Measurements from ENCODE around the gene ZSWIM5.
A peak's percentile ranks its signal among the peaks of the same experiment; 100 is the strongest.
"Not testable (repeated sequence)": the region's sequence is repeated elsewhere in the genome, so short reads cannot be mapped to it uniquely, and the experiment has no call there.

Gene ZSWIM5

GRCh38 chr1:45205910-45206721 is at the start of gene ZSWIM5:
ZSWIM5 (minus strand) TSS chr1:45206605; CDS start chr1:45206350, 255 bp downstream.
- peak; percentile 55 for DNase-seq

- no peak for DNase-seq
These were observed 48.1 kb upstream of the ZSWIM5 start for GRCh38 chr1:45254490-45254889.

- DNase-seq, result no peak
These were observed 44.1 kb upstream of the ZSWIM5 start for GRCh38 chr1:45250544-45250943.

- not testable (repeated sequence) for DNase-seq
These were observed 41.6 kb upstream of the ZSWIM5 start for GRCh38 chr1:45248004-45248403.

- DNase-seq, result no peak
These were observed 40.4 kb upstream of the ZSWIM5 start for GRCh38 chr1:45246760-45247159.

- not testable (repeated sequence) for DNase-seq
These were observed 40.0 kb upstream of the ZSWIM5 start for GRCh38 chr1:45246359-45246758.

GRCh38 chr1:45244660-45245059 is 38.3 kb upstream of the ZSWIM5 start:
- DNase-seq, result no peak

- DNase-seq, result no peak
These were observed 37.3 kb upstream of the ZSWIM5 start for GRCh38 chr1:45243476-45244343.

- DNase-seq, result no peak
These were observed 32.4 kb upstream of the ZSWIM5 start for GRCh38 chr1:45238846-45239245.

GRCh38 chr1:45236136-45236535 is 29.7 kb upstream of the ZSWIM5 start:
- no peak for DNase-seq

- no peak for DNase-seq
These were observed 24.1 kb upstream of the ZSWIM5 start for GRCh38 chr1:45230537-45230936.

- DNase-seq, result no peak
These were observed 19.2 kb upstream of the ZSWIM5 start for GRCh38 chr1:45225598-45225997.

- not testable (repeated sequence) for DNase-seq
These were observed 17.3 kb upstream of the ZSWIM5 start for GRCh38 chr1:45223710-45224109.

- DNase-seq, result no peak
These were observed 15.3 kb upstream of the ZSWIM5 start for GRCh38 chr1:45221716-45222115.

- DNase-seq, result no peak
These were observed 10.5 kb upstream of the ZSWIM5 start for GRCh38 chr1:45216861-45217260.

GRCh38 chr1:45216200-45216541 is 9.8 kb upstream of the ZSWIM5 start:
- no peak for DNase-seq

GRCh38 chr1:45215485-45216199 is 9.2 kb upstream of the ZSWIM5 start:
- DNase-seq, result no peak

GRCh38 chr1:45213892-45214291 is 7.5 kb upstream of the ZSWIM5 start:
- DNase-seq, result no peak

GRCh38 chr1:45211076-45211475 is 4.7 kb upstream of the ZSWIM5 start:
- no peak for DNase-seq

- DNase-seq, result no peak
These were observed 611 bp upstream of the ZSWIM5 start for GRCh38 chr1:45206808-45207623.

- DNase-seq, result peak; percentile 21
These were observed 1.1 kb downstream of the ZSWIM5 start for GRCh38 chr1:45205011-45205909.

All from hematopoietic multipotent progenitor cell treated with erythropoietin and hydrocortisone succinate and interleukin-3 and kit ligand, for 6 days (in vitro differentiated cells).